HG02885 (cell line): ENCODE data around the gene ALAS1.

ENCODE experiments used
- ATAC-seq: cut with Tn5 transposase; IDR thresholded peaks from one replicate; pipeline ENCODE4 v1.9.1; 2021; ENCODE audit warnings: mild to moderate bottlenecking; ENCODE audit not compliant: unreplicated experiment, poor library complexity

The ALAS1 gene

GRCh38 chr3:52196977-52197376 is 983 bp upstream of the ALAS1 start:
- no peak for ATAC-seq

DNA sequence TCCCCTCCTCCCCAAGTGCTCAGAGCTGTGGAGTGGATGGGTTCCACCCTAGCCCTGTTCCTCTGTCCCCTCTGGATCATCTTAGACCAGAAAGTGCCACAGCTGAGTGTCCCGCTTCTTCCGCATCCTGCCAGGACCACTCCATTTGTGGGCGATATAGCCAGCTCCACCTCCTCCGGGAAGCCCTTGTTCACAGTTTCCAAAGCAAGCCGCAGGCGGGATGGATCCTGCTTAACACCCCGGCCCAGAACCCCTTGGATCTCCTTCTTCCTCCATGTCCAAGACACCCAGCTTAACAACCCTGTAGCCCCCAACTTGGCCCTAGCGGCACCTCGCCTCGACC is 490 bp upstream of the ALAS1 start:
- ATAC-seq, result no peak

- no peak for ATAC-seq
Observed at GRCh38 chr3:52198643-52199608, 966 bp downstream of the ALAS1 start.

DNA sequence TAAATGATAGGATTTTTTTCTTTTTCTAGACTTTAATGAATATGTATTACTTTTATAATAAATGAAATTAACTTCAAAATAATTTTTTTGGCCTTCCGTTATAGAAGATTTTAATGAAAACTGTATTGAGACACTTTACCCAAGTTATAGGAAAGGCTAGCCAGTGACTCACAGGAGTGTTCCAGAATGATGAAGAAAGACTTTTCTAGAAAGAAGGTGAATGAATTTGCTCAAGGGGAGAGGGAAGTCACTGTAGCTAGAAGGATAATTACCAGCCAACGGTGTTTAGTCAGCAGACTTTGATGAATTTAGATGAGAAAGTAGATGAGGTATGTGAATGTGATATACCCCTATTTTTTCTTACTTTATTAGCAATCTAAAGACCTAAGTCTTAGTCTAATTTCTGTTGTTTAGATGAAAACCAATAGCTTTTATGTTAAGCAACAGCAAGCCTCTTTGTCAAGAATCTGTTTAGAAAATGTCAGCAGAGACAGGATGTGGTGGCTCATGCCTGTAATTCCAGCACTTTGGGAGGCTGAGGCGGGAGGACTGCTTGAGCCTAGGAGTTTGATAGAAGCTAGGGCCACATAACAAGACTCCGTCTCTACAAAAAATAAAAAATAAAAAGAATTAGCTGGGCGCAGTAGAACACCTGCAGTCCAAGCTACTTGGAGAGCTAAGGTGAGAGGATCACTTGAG is 3.2 kb downstream of the ALAS1 start:
- ATAC-seq, result no peak

DNA sequence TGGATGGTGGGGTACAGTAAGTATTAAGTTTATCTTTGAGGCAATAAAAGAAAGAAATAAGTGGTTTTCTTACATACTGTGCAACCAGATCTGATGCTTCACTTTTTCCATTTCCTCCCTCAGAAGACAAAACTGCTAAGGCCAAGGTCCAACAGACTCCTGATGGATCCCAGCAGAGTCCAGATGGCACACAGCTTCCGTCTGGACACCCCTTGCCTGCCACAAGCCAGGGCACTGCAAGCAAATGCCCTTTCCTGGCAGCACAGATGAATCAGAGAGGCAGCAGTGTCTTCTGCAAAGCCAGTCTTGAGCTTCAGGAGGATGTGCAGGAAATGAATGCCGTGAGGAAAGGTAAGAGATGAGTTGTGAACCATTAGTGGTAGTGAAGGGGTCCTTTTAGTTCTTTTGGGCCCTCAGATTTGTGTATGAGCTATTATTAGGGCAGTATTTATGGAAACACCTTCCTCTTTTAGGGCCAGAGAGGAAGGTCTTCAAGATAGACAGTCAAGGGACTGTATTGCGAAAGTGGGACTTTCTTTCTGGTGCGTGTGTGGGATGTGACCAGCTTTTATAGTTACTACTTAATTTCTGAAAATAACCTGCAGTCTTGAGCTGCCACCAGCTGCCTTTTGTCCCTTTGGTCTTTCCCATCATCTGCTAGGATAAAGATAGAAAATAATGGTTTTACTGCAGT is 4.6 kb downstream of the ALAS1 start:
- no peak for ATAC-seq

- ATAC-seq, result no peak
Observed at GRCh38 chr3:52203701-52204100, 5.7 kb downstream of the ALAS1 start.

DNA sequence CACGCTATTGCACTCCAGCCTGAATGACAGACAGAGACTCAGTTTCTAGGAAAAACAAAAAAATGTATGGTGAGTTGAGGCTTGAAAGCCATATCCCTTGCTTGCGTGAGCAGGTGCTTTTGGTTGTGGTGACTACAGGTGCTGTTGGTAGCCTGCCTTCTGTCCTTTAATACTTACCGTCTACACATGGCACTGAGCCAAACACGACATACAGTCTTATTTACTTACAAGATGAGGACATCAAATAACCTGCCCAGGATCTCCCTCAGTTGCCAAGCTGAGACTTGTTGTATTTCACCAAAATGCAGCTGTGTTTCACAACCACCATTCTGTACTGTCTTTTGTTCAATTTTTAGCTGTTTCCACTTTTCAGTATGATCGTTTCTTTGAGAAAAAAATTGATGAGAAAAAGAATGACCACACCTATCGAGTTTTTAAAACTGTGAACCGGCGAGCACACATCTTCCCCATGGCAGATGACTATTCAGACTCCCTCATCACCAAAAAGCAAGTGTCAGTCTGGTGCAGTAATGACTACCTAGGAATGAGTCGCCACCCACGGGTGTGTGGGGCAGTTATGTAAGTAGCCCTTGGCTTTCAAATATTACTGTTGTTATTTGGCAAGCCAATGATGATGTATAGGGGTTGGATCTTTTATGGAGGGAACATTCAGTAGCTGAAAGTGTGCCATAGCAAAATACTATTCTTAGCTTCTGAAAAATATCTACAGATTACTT is 6.5 kb downstream of the ALAS1 start:
- no peak for ATAC-seq

- ATAC-seq, result no peak
Observed at GRCh38 chr3:52205727-52206372, 7.9 kb downstream of the ALAS1 start.

GRCh38 chr3:52208556-52208955 is 10.6 kb downstream of the ALAS1 start:
- ATAC-seq, result no peak

- no peak for ATAC-seq
Observed at GRCh38 chr3:52210037-52210436, 12.1 kb downstream of the ALAS1 start.

DNA sequence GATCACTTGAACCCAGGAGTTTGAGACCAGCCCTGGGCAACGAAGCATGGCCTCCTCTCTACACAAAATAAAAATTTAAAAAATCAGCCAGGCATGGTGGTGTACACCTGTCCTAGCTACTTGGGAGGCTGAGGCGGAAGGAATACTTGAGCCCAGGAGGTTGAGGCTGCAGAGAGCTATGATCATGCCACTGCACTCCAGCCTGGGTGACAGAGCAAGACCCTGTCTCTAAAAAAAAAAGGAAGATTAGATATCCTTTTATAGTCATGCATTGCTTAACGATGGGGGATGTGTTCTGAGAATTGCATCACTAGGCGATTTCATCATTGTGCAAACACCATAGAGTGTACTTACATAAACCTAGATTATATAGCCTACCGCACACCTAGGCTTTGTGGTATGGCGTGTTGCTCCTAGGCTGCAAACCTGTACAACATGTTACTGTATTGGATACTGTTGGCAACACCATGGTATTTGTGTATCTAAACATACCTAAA is 12.6 kb downstream of the ALAS1 start:
- no peak for ATAC-seq

- ATAC-seq, result no peak
Observed at GRCh38 chr3:52211268-52211891, 13.4 kb downstream of the ALAS1 start.

GRCh38 chr3:52213005-52213404 is 15.0 kb downstream of the ALAS1 start:
- no peak for ATAC-seq

DNA sequence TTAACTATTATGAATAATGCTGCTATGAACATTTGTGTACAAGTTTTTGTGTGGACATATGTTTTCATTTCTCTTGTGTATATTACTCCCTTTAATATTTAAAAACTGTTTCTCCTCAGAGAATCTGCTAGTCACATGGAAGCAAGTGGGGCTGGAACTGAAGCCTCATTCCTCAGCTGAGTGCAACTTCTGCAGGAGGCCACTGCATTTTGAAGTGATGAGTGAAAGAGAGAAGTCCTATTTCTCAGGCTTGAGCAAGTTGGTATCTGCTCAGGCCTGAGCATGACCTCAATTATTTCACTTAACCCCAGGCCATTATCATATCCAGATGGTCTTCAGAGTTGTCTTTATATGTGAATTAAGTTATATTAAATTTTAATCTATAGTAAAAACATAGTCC is 15.9 kb downstream of the ALAS1 start:
- ATAC-seq, result no peak

- ATAC-seq, result no peak
Observed at GRCh38 chr3:52215351-52215750, 17.4 kb downstream of the ALAS1 start.

DNA sequence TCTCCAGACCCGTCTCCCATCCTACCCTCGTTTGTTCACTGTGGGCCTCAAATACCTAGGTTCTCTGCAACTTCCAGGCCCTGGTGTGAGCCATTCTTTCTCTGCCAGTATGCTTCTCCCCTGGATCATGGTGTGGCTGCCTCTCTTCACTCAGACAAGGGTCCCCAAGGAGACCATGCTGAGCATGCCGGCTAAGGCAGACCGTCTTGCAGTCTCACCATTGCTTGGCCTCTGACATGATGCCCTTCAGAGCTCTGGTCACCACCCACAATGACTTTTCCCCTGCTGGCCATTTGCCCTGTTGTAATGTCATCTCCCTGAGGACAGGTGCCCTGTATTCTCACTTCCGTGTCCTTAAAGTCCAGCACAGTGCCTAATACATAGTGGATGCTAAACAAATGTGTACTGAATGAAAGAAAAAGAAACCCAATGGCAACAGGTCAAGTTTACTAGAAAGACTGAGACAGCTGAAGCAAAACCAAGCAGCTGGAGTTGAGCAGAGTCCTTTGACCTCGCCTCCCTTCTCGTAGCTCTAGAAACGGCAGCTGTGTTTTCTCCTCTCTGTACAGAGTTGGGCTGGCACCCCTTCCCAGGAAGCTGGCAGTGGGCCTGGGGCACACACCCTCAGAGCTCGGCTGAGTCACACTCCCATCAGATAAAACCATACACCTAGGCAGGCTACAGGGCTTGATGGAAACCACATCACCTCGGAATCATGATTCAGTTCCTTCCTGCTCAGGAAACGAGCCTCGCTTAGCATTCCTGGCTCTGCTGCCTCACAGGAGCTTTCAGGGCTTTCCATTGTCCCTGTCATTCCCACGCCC is 18.8 kb downstream of the ALAS1 start:
- no peak for ATAC-seq

- no peak for ATAC-seq
Observed at GRCh38 chr3:52217409-52217805, 19.4 kb downstream of the ALAS1 start.

GRCh38 chr3:52218026-52218425 is 20.1 kb downstream of the ALAS1 start:
- ATAC-seq, result no peak
